ENCODE measurements around the gene MPST. TPM values are rescaled to one million over a fixed set of nuclear protein-coding genes. Genes with fewer than 3 reads are reported as not detected.

Gene MPST
- total RNA-seq, 2 experiments from 2014 or later = 61.8 to 124 TPM

- Histone ChIP-seq H3K4me1 (ENCODE audit: insufficient read depth, low read length, poor library complexity, severe bottlenecking) (no peaks in the 10 kb centered on the region), H3K36me3 (ENCODE audit: insufficient read depth, low read length) (peaks cover 8% of the 10 kb centered on the region), H4K20me1 (ENCODE audit: insufficient read depth, low read length) (no peaks in the 10 kb centered on the region), H3K27ac (ENCODE audit: low read depth, low read length, poor library complexity, severe bottlenecking) (no peak overlapping the region), H3K79me2 (ENCODE audit: insufficient read depth, low read depth, low read length) (no peaks in the 10 kb centered on the region), H2AFZ (ENCODE audit: low read length) (no peak overlapping the region), H3K9me3 (ENCODE audit: low read length) (no peaks in the 10 kb centered on the region), H3K4me3 (ENCODE audit: low read depth, low read length, poor library complexity, severe bottlenecking) (no peak overlapping the region), H3K9me2 (ENCODE audit: insufficient read depth, low read length) (no peaks in the 10 kb centered on the region), H3K4me2 (ENCODE audit: low read length) (no peak overlapping the region)
- POLR2A ChIA-PET = no interaction called here
- no peak for DNase-seq (ENCODE audit: low spot score)
- no TSS peak for BruUV-seq (replicated peaks)
- intact Hi-C loops (cut with micrococcal nuclease; ENCODE audit: unreplicated experiment) = no loop called here
- TF ChIP-seq CTCF (conservative IDR thresholded peaks at IDR 0.05; ENCODE audit: low read length) (no peak), EZH2phosphoT487 (IDR thresholded peaks at IDR 0.05; ENCODE audit: borderline replicate concordance, low read depth, low read length) (no peak)
- CTCF ChIA-PET (ENCODE audit: unreplicated experiment) = interaction anchor here (0.6 kb wide), 1 partner anchor 17 kb away, joined by 6 read pairs; no protein-coding TSS in a partner anchor
Observed at GRCh38 chr22:37032535-37033460, 13.3 kb downstream of the MPST start.

DNA sequence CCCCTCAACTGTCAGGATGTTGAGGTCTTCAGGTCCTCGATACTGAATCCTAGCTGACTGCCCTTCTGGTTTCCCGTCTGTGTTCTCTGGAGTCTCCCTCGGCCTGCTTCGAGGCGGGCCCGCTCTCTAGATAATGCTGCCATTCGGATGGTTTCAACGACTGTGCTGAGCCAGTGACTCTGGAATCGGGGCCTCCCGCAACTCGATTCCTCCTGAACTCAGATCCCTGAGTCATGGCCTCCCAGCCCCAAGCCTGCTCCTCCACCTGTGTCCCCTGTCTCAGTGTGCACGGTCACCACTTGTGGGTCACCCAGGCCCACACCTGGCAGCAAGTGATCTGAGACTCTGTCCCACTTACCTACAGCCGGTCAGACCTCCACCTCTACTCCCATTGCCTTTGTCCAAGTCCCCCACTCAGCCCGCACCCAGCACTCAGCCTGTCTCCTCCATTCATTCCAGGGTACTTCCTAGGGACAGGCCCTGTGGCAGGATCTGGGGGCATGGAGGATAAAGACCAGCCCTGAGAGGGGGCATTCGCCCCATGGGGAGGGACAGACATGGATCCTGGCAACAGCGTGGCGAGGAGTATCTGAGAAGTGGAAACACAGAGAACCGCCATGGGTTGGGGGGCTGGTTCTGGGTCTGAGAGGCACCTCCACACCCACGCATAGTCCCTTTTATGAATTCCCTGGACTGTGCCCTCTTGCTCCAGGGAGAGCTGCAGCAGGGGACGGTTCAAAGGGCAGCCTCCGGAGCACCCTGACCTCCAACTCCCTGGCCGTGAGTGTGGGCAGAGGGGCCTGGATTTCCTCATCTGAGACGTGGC is 14.3 kb downstream of the MPST start:
- no peaks in the 10 kb centered on the region for H3K9me2 ChIP-seq (ENCODE audit: insufficient read depth, low read length)
- no peaks in the 10 kb centered on the region for H3K9me3 ChIP-seq (ENCODE audit: low read length)
- ChIA-PET CTCF (ENCODE audit: unreplicated experiment) (no interaction called here), POLR2A (no interaction called here)
- no peak for TF ChIP-seq CTCF (conservative IDR thresholded peaks at IDR 0.05; ENCODE audit: low read length)
- no peak for TF ChIP-seq EZH2phosphoT487 (IDR thresholded peaks at IDR 0.05; ENCODE audit: borderline replicate concordance, low read depth, low read length)
- no peaks in the 10 kb centered on the region for H3K4me1 ChIP-seq (ENCODE audit: insufficient read depth, low read length, poor library complexity, severe bottlenecking)
- H3K36me3 ChIP-seq (ENCODE audit: insufficient read depth, low read length) = peaks cover 3% of the 10 kb centered on the region; the same call in 1 of the 2 replicates
- no peak overlapping the region for H3K4me3 ChIP-seq (ENCODE audit: low read depth, low read length, poor library complexity, severe bottlenecking)
- H3K4me2 ChIP-seq (ENCODE audit: low read length) = no peak overlapping the region
- BruUV-seq (replicated peaks) = no TSS peak
- no peak overlapping the region for H2AFZ ChIP-seq (ENCODE audit: low read length)
- H3K79me2 ChIP-seq (ENCODE audit: insufficient read depth, low read depth, low read length) = no peaks in the 10 kb centered on the region
- H3K27ac ChIP-seq (ENCODE audit: low read depth, low read length, poor library complexity, severe bottlenecking) = no peak overlapping the region
- no peak for DNase-seq (ENCODE audit: low spot score)
- H4K20me1 ChIP-seq (ENCODE audit: insufficient read depth, low read length) = no peaks in the 10 kb centered on the region
- intact Hi-C loops (cut with micrococcal nuclease; ENCODE audit: unreplicated experiment) = no loop called here
